ENCODE results near the gene ATF7IP.

Gene ATF7IP

DNA sequence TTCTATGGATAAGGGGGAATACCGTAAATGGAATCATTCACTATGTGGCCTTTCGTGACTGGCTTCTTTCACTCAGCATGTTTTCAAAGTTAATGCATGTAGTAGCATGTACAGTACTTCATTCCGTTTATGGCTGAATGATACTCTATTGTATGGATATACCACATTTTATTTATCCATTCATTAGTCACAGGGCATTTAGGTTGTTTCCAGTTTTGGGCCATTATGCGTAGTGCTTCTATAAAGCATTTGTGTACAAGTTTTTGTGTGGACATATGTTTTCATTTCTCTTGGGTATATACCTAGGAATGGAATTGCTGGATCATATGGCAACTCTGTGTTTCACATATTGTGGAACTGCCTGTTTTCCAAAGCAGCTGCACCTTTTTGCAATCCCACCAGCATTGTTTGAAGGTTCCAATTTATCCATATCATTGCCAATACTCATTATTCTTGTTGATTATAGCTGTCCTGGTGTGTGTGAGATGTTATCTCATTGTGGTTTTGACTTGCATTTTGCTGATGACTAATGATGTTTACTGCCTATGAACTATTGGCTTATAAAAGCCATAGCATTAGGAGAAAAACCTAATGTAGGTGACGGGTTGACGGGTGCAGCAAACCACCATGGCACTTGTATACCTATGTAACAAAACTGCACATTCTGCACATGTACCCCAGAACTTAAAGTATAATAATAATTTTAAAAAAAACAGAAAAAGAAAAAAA, 45.5 kb downstream of the ATF7IP start:
- DNase-seq (ENCODE audit: low spot score) = peak; percentile 77

DNA sequence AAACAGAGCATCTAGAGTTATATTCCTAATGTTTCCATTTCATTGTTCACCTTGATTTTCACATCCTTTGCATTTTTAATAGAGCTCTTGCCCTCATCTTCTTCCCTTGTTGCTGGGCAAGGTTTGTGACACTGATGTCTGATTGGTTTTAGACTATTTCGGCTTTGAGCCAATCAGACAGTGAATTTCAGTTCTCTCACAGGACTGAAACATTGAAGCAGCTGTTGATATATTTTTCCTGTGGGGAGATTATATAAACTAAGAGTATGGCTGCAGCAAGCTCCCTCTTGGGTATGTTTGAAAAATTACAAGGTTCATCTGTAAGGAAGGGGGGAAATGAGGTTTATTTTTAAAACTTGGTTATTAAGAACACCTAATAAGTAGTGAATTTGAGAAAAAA, 51.2 kb downstream of the ATF7IP start:
- peak; percentile 79 for DNase-seq (ENCODE audit: low spot score)

DNA sequence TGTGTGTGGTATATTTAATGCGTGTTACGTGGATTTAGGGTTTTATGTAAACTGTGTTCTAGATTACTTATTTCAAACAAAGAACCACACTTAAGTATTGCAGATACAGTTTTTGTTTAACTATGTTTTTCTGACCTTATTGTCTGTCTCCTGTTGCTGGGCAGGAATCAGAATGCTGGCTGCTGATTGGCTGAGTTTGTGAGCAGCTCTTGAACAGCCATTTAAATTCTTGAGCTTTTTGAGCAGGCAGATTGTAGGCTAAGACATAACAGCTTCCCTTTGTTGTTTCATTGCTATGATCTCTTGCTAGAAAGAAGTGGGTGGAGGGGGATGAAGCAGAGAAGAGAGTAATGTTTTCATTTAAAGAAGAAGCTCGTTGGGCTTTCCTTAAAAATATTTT, 52.2 kb downstream of the ATF7IP start:
- DNase-seq (ENCODE audit: low spot score) = peak; percentile 86

DNA sequence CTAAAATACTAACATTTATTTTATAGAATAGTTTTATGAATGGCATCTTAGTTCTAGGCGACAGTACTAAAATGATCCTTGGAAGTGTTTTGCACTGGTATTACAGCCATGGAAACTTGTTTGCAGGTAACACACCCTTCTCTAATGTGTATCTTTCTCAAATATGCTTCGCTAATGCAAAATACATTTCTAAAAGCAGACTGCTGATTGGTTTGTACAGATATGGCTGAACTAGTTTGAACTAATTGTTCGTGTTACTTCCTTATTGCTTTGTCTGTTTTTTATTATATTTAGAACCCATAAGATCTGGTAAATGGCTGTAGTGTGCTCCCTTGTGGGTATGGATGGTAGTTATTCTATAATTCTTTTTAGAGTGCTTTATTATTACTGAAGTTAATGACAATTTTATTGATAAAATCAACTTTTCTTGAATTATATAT, 53.0 kb downstream of the ATF7IP start:
- DNase-seq (ENCODE audit: low spot score) = peak; percentile 63

DNA sequence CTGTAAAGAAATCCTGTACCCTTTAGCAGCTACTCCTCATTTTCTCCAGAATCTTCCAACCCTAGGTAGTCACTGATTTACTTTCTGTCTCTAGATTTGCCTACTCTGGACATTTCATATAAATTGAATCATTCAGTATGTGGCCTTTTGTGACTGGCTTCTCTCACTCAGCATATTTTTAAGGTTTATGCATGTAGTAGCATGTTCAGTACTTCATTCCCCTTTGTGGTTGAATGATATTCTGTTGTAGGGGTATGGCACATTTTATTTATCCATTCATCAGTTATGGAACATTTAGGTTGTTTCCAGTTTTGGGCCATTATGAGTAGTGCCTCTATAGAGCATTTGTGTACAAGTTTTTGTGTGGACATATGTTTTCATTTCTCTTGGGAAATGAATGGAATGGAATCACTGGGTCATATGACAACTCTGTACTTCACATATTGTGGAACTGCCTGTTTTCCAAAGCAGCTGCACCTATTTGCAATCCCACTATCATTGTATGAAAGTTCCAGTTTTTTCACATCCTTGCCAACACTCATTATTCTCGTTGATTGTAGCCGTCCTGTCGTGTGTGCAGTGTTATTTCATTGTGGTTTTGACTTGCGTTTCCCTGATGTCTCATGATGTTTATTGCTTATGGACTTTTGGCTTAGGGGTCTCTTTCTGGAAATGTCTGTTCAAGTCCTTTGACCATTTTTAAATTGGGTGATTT, 57.2 kb downstream of the ATF7IP start:
- DNase-seq (ENCODE audit: low spot score) = no peak

DNA sequence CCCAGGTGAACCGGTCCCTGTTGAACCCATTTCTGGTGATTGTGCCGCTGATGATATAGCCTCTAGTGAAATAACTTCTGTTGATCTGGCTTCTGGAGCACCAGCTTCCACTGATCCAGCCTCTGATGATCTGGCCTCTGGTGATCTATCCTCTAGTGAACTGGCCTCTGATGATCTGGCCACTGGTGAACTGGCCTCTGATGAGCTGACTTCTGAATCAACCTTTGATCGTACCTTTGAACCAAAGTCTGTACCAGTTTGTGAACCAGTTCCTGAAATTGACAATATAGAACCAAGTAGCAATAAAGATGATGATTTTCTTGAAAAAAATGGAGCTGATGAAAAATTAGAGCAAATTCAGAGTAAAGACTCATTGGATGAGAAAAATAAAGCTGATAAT, 59.1 kb downstream of the ATF7IP start:
- no peak for DNase-seq (ENCODE audit: low spot score)

DNA sequence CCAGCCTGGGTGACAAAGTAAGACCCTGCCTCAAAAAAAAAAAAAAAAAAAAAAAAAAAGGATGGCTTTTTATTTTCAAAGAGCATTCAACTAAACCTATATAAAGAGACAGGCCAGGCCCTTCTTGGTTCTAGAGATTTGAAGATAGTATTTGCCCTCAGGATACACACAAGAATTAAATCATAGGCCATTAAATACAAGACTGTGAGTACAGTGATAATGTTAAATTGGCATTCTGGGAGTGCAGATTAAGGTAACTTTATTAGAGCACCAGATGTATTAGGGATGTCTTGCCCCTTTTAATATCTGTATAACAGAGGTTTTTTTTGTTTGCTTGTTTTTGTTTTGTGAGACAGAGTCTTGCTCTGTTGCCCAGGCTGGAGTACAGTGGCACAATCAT, 61.3 kb downstream of the ATF7IP start:
- no peak for DNase-seq (ENCODE audit: low spot score)

DNA sequence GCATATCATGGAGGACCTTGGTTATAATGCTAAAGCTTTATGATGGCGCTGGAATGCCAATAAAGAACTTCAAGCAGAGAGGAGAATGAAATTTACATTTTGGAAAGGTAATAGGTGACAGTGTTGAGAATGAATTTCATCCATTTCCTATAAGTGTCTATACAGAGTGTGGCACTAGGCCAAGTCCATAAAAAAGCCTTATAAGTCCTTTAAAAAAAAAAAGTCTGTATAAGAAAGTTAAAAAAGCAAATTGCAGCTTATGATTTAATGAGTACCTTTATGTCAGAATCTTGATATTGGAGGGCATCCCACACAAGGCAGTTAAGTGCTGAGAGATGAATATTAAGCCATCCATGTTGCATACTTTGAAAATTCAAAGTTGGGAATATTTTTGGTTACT, 62.4 kb downstream of the ATF7IP start:
- no peak for DNase-seq (ENCODE audit: low spot score)

DNA sequence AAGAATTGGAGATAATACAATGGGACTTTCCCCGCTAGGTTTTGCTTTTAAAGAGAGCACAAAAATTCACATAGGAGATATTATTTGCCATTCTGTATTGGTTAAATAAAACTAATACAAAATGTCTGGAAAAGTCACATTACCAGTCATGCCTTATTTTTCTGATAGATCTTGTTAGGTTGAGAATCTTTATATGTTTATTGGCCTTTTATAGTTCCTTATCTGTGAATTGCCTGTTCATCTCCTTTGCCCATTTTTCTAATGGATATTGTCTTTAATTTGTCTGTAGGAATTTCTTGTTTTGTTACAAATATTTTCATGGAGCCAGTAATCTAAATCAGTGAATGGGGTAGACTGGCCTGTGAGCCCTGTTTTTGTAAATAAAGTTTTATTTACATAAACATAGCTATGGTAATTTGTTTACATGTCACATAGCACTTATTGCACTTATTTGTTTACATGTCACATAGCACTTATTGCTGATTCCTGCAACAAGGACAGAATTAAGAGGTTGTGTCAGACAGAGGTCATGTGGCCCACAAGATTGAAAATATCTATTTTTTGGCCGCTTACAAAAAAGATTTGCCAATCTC, 65.0 kb downstream of the ATF7IP start:
- DNase-seq (ENCODE audit: low spot score) = no peak

DNA sequence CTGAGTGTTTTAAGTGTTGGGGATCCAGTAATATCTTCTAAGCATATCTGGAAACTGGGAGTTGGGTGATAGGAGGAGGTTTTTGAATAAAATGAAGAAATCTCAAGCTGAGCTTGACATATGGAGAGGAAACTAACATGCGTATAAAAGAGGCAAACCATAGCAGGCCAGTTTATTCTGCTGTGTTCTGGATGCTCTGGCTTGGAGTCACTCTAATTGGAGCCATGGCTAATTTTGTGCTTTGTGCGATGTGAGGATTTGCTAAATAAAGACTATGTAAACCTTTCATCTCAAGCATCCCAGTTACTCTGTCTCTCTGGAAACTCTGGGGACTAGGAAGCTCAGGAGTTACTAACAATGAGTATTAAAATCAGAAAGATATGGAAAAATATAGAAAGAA, 66.5 kb downstream of the ATF7IP start:
- DNase-seq (ENCODE audit: low spot score) = no peak

DNA sequence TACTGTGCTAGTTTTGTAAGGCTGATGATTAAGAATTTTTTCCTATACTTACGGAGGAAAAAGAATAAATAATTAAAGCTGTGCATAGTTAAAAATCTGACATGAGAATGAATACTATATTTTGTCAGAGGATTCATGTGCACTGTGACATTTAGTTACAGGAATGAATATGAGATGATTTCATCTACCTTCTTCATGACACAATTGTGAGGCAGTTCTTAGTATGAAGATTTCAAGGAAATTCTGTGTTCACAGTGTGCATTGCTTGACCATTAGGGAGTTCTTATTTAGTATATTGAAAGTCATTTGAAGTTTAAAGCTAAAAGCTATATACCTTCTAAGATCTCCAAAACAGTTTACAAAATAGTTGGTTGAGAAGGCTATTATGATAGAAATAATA, 70.1 kb downstream of the ATF7IP start:
- DNase-seq (ENCODE audit: low spot score) = no peak

DNA sequence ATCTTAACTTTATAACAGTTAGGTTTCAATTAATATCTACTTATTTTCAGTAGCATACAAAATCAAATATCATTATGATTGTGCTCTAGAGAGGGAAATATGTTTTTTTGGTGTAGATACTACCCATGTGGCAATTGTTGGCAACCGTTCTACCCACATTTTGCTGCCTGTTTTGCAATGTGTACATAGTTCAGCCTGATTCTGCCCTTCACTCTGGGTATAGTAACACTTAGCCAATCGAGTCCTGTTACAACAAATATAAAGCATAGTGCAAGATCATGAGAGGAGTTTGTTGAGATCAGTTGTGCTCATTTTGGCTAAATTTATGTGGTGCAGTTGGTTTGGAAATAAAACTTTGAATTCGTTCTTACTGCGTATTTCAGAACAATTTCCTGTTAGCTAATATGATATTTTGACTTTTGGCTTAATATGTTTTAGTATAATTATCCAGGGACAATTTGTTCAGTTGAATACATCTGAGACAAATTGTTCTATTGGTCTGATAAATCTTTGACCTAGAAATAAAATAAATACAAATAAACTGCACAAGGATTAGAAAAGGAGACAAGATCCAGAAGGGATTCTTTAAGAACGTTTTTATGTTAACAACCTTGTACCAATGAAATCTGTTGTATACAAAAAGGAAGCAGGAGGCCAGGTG, 76.9 kb downstream of the ATF7IP start:
- no peak for DNase-seq (ENCODE audit: low spot score)

DNA sequence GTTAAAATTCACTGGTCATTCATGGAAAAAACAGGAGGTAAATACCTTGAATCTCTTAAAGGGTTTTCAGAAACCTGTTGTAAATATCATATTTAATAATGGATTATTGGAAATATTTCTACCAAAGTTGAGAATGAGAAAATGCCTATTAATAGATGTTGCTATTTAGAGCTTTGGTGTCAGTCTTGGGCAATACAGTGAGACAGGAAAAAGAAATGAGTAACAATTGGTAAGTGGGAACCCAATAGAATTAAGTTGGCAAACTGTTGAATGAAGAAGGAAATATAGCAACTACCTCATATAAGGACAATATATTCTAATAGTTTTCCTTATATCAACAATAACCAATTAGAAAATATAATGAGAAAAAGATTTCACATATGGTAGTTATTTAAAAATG, 78.0 kb downstream of the ATF7IP start:
- DNase-seq (ENCODE audit: low spot score) = no peak

DNA sequence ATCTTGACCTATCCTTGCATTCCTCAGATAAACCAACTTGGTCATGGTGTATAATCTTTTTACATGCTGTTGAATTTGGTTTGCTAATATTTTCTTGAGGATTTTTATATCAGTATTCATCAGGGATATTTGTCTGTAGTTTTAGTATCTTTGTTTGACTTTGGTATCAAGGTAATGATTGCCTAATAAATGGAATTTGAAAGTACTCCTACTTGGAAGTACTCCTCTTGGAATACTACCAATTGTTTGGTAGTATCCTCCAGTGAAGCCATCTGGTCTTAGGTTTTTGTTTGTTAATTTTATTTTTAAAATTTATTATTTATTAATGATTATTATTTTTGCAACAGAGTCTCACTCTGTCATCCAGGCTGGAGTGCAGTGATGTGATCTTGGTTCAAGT, 85.0 kb downstream of the ATF7IP start:
- DNase-seq (ENCODE audit: low spot score) = no peak

DNA sequence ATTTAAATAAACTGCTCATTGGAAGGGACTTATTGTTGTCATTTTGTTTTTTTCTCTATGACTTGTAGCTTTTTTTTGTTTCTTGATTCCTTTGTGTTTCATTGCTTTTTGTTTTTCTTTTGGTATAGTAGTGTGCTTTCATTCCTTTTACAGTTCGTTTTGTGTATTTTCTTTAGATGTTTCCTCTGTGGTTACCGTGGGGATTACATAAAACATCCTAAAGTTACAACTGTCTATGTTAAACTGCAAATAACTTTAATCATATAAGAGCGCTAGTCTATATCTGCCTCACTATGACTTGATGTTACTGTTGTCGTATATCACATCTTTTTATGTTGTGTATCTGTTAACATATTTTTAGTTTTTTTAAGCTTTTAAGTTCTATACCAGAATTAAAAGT, 86.9 kb downstream of the ATF7IP start:
- DNase-seq (ENCODE audit: low spot score) = no peak

DNA sequence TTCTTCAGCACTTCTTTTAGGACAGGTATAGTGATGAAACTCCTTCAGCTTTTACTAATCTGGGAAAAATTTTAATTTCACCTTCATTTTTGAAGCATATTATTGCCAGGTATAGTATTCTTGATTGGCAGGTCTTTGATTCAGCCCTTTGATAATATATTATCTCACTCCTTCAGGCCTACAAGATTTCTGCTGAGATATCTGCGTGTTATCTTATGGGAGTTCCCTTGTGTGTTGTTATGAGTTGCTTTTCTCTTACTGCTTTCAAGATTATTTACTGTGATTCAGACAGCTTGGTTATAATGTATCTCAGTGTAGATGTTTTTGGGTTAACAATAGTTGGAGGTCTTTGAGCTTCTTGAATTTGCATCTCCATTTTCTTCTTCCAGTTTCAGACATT, 87.4 kb downstream of the ATF7IP start:
- no peak for DNase-seq (ENCODE audit: low spot score)

DNA sequence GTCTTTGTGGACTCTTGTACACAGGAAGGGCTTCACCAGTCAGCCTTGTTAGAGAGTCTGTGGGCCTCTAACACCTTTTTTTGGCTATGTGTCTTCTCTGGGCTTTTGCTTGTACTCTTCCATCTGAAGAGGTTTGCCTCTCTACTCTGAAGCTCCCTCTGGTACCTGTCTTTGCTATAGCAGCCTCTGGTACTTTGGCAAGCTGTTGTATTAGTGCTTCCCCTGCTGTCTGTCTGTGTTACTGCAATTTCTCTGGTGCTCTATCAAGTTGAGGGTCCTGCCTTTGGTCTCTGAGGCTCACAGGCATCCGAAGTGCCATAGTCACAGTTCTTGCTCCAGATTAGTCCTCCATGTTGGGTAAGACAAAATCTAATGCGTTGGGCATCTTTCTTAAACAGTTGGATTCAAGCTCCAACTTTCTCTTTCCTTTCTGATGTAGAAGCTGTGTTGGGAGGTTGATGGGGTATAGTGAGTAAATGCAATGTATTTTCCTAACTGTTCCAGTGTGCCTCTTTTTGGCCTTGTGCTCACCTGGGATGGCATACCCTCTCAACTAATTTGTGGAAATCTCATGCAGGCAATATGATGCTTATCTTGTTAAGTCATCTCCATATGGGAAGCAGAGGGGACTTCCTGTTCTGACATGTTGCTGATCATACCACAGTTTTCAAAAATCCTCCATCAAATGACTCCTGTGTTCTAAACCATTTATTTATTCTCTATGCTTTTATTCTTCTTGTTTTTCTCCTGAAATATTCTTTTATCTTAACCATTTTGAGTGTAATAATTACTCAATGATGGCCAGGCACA, 88.8 kb downstream of the ATF7IP start:
- peak; percentile 51 for DNase-seq (ENCODE audit: low spot score)

DNA sequence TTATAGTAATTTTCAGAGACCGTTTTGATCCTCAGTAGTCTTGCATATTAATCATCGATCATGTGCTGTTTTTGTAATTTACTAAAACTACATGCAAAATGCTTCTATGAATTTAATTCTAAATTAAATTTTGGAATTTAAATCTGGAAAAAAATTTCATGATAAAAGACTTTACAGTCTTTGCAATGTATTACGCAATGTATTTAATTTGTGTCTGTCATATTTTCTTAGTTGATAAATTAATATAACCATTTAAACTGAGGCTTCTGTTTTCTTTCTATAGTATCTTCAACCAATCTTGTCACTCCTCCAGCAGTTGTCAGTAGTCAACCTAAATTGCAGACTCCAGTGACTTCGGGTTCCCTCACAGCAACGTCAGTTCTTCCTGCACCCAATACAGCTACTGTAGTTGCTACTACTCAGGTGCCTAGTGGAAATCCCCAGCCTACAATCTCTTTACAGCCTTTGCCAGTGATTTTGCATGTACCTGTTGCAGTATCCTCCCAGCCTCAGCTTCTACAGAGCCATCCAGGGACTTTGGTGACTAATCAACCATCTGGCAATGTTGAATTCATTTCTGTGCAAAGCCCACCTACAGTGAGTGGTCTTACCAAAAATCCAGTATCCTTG, 94.8 kb downstream of the ATF7IP start:
- no peak for DNase-seq (ENCODE audit: low spot score)

DNA sequence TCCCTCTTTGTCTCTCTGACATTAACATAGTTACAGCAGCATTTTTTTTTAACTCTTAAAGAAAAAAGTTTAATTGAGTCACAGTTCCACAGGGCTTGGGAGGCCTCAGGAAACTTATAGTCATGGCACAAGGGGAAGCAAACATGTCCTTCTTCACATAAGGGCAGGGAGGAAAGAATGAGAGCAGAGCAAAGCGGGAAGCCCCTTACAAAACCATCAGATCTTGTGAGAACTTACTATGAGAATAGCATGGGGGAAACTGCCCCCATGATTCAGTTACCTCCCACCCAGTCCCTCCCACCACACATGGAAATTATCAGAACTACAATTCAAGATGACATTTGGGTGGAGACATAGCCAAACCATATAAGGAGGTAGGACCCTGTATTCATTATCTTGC, 106.0 kb downstream of the ATF7IP start:
- no peak for DNase-seq (ENCODE audit: low spot score)

DNA sequence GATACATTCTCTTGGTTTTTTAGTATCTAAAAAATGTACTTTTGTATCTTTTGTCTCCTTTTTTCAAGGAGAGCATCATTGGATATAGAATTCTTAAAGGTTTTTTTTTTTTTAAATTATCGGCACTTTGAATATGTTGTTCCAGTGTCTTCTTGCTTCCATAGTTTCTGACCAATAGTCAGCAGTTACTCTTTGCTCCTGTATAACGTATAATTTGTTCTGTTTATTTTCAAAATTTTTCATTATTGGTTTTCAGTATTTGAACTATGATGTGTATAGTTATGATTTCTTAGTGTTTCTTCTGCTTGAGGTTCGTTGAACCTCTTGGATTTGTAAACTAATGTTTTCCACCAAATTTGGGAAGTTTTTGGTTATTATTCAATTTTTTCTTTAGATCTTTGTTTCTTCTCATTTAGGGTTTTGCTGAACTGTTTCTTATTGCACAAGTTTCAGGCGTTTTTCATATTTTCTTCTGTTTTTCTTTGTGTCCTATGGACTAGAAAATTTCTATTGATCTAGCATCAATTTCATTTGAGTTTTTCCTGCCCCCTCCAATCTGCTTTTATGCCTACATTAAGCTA, 108.3 kb downstream of the ATF7IP start:
- DNase-seq (ENCODE audit: low spot score) = no peak

DNA sequence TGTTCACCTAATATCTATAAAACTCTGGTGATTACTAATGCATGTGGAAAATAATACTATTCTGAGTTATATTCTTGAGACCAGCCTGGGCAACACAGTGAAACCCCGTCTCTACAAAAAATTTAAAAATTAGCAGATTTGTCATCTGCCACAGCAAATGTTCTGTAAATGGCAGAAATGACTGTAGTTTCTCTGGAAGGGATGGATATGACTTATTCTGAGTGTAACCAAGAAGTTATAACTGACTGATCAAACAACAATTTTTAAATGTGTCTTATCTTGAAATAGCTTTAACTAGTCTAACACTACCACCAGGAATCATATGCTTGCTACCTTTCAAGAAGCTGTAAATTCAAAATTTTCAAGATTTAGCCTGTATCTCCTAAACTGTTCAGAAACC, 113.5 kb downstream of the ATF7IP start:
- no peak for DNase-seq (ENCODE audit: low spot score)
